ENCODE results near the gene LRRC25.
A peak's percentile ranks its signal among the peaks of the same experiment; 100 is the strongest.
"Not testable (repeated sequence)": the region's sequence is repeated elsewhere in the genome, so short reads cannot be mapped to it uniquely, and the experiment has no call there.

Gene LRRC25

GRCh38 chr19:18401580-18402112, 4.2 kb upstream of the LRRC25 start:
- DNase-seq = no peak

GRCh38 chr19:18399008-18399407, 1.6 kb upstream of the LRRC25 start:
- no peak for DNase-seq

GRCh38 chr19:18396471-18397241, 766 bp downstream of the LRRC25 start:
- no peak for DNase-seq

GRCh38 chr19:18393836-18394235, 3.6 kb downstream of the LRRC25 start:
- no peak for DNase-seq

- no peak for DNase-seq
These were observed 4.5 kb downstream of the LRRC25 start for GRCh38 chr19:18392926-18393325.

GRCh38 chr19:18392417-18392816, 5.0 kb downstream of the LRRC25 start:
- no peak for DNase-seq

- no peak for DNase-seq
These were observed 5.8 kb downstream of the LRRC25 start for GRCh38 chr19:18391509-18392075.

GRCh38 chr19:18390065-18390907, 7.1 kb downstream of the LRRC25 start:
- DNase-seq = peak; percentile 72

GRCh38 chr19:18389726-18390064, 7.7 kb downstream of the LRRC25 start:
- no peak for DNase-seq

- DNase-seq = no peak
These were observed 8.3 kb downstream of the LRRC25 start for GRCh38 chr19:18388960-18389725.

- DNase-seq = peak; percentile 65
These were observed 9.1 kb downstream of the LRRC25 start for GRCh38 chr19:18388100-18388959.

- no peak for DNase-seq
These were observed 10.7 kb downstream of the LRRC25 start for GRCh38 chr19:18386543-18387271.

- no peak for DNase-seq
These were observed 11.5 kb downstream of the LRRC25 start, which contains the start of gene GDF15 for GRCh38 chr19:18385675-18386542. Gene GDF15, plus strand, starts transcription at chr19:18386158. Its CDS starts 32 bp downstream, at chr19:18386190.

- DNase-seq = no peak
These were observed 12.1 kb downstream of the LRRC25 start for GRCh38 chr19:18385359-18385674.

GRCh38 chr19:18384775-18385174, 12.6 kb downstream of the LRRC25 start:
- no peak for DNase-seq

GRCh38 chr19:18383622-18384021, 13.8 kb downstream of the LRRC25 start:
- not testable (repeated sequence) for DNase-seq

GRCh38 chr19:18380843-18381242, 16.6 kb downstream of the LRRC25 start:
- DNase-seq = no peak

GRCh38 chr19:18379803-18380747, 17.3 kb downstream of the LRRC25 start:
- DNase-seq = no peak

GRCh38 chr19:18377026-18377425, 20.4 kb downstream of the LRRC25 start:
- no peak for DNase-seq
